ENCODE results near the gene RBPJ. TPM values are rescaled to one million over a fixed set of nuclear protein-coding genes. Genes with fewer than 3 reads are reported as not detected.

The RBPJ gene
- total and polyA plus RNA-seq, 2 donors (not counting 1 experiment from before 2014, with no cell fraction given) = 144 to 253 TPM

GRCh38 chr4:26365537-26366150, 44.8 kb downstream of the RBPJ start:
- no peaks in the 10 kb centered on the region for H3K36me3 ChIP-seq (ENCODE audit: control insufficient read depth, insufficient read depth, low read length)
- no peak overlapping the region for H2AFZ ChIP-seq (ENCODE audit: low read length)
- no peak for TF ChIP-seq EZH2 (IDR thresholded peaks at IDR 0.05; ENCODE audit: low read length, missing control alignments)
- TF ChIP-seq, protein P1, sequence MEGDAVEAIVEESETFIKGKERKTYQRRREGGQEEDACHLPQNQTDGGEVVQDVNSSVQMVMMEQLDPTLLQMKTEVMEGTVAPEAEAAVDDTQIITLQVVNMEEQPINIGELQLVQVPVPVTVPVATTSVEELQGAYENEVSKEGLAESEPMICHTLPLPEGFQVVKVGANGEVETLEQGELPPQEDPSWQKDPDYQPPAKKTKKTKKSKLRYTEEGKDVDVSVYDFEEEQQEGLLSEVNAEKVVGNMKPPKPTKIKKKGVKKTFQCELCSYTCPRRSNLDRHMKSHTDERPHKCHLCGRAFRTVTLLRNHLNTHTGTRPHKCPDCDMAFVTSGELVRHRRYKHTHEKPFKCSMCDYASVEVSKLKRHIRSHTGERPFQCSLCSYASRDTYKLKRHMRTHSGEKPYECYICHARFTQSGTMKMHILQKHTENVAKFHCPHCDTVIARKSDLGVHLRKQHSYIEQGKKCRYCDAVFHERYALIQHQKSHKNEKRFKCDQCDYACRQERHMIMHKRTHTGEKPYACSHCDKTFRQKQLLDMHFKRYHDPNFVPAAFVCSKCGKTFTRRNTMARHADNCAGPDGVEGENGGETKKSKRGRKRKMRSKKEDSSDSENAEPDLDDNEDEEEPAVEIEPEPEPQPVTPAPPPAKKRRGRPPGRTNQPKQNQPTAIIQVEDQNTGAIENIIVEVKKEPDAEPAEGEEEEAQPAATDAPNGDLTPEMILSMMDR (conservative IDR thresholded peaks at IDR 0.05 in 1 of 2, IDR thresholded peaks at IDR 0.05 in 1 of 2; ENCODE audit: low read depth in 1 of 2, low read length in 2 of 2) = no peak
- H3K4me2 ChIP-seq (ENCODE audit: extremely low read depth, insufficient read depth, low read length) = no peak overlapping the region
- H3K4me1 ChIP-seq (ENCODE audit: control insufficient read depth, extremely low read depth, insufficient read depth, low read length) = peaks cover 6% of the 10 kb centered on the region
- H3K9me3 ChIP-seq (ENCODE audit: control insufficient read depth, insufficient read depth, low read depth, low read length) = no peaks in the 10 kb centered on the region
- no peaks in the 10 kb centered on the region for H3K27me3 ChIP-seq (ENCODE audit: control insufficient read depth, insufficient read depth, low read length)
- peaks cover 95% of the 10 kb centered on the region for H3K79me2 ChIP-seq (ENCODE audit: control insufficient read depth, insufficient read depth, low read length)
- no peak overlapping the region for H3K9ac ChIP-seq (ENCODE audit: insufficient read depth, low read length)
- no peak for DNase-seq (ENCODE audit: low read depth in 2 of 2)
- H3K4me3 ChIP-seq (replicated peaks in 1 of 4; ENCODE audit: control extremely low read depth in 1 of 4, insufficient read depth in 1 of 4, low read depth in 3 of 4, low read length in 4 of 4) = no peak overlapping the region
- H4K20me1 ChIP-seq (ENCODE audit: control insufficient read depth, extremely low read depth, insufficient read depth, low read length) = no peaks in the 10 kb centered on the region
- H3K27ac ChIP-seq (ENCODE audit: insufficient read depth, low read length) = no peak overlapping the region

GRCh38 chr4:26367811-26368210, 47.0 kb downstream of the RBPJ start:
- Histone ChIP-seq H3K4me3 (replicated peaks in 1 of 4; ENCODE audit: control extremely low read depth in 1 of 4, insufficient read depth in 1 of 4, low read depth in 3 of 4, low read length in 4 of 4) (no peak overlapping the region), H3K9ac (ENCODE audit: insufficient read depth, low read length) (no peak overlapping the region), H3K79me2 (ENCODE audit: control insufficient read depth, insufficient read depth, low read length) (peaks cover 95% of the 10 kb centered on the region), H3K4me2 (ENCODE audit: extremely low read depth, insufficient read depth, low read length) (no peak overlapping the region), H3K27me3 (ENCODE audit: control insufficient read depth, insufficient read depth, low read length) (no peaks in the 10 kb centered on the region), H3K27ac (ENCODE audit: insufficient read depth, low read length) (no peak overlapping the region), H3K36me3 (ENCODE audit: control insufficient read depth, insufficient read depth, low read length) (no peaks in the 10 kb centered on the region), H2AFZ (ENCODE audit: low read length) (no peak overlapping the region), H3K9me3 (ENCODE audit: control insufficient read depth, insufficient read depth, low read depth, low read length) (no peaks in the 10 kb centered on the region), H4K20me1 (ENCODE audit: control insufficient read depth, extremely low read depth, insufficient read depth, low read length) (no peaks in the 10 kb centered on the region), H3K4me1 (ENCODE audit: control insufficient read depth, extremely low read depth, insufficient read depth, low read length) (peaks cover 13% of the 10 kb centered on the region)
- no peak for DNase-seq (ENCODE audit: low read depth in 2 of 2)
- TF ChIP-seq, protein P1 (conservative IDR thresholded peaks at IDR 0.05 in 1 of 2, IDR thresholded peaks at IDR 0.05 in 1 of 2; ENCODE audit: low read depth in 1 of 2, low read length in 2 of 2) = no peak
- no peak for TF ChIP-seq EZH2 (IDR thresholded peaks at IDR 0.05; ENCODE audit: low read length, missing control alignments)

- TF ChIP-seq EZH2 (IDR thresholded peaks at IDR 0.05; ENCODE audit: low read length, missing control alignments) = no peak
- TF ChIP-seq, protein P1 (conservative IDR thresholded peaks at IDR 0.05 in 1 of 2, IDR thresholded peaks at IDR 0.05 in 1 of 2; ENCODE audit: low read depth in 1 of 2, low read length in 2 of 2) = no peak
- Histone ChIP-seq H3K9ac (ENCODE audit: insufficient read depth, low read length) (no peak overlapping the region), H3K27me3 (ENCODE audit: control insufficient read depth, insufficient read depth, low read length) (no peaks in the 10 kb centered on the region), H3K4me2 (ENCODE audit: extremely low read depth, insufficient read depth, low read length) (no peak overlapping the region), H3K4me3 (replicated peaks in 1 of 4; ENCODE audit: control extremely low read depth in 1 of 4, insufficient read depth in 1 of 4, low read depth in 3 of 4, low read length in 4 of 4) (no peak overlapping the region), H3K27ac (ENCODE audit: insufficient read depth, low read length) (no peak overlapping the region), H3K9me3 (ENCODE audit: control insufficient read depth, insufficient read depth, low read depth, low read length) (no peaks in the 10 kb centered on the region), H2AFZ (ENCODE audit: low read length) (no peak overlapping the region), H3K79me2 (ENCODE audit: control insufficient read depth, insufficient read depth, low read length) (peaks cover 94% of the 10 kb centered on the region), H4K20me1 (ENCODE audit: control insufficient read depth, extremely low read depth, insufficient read depth, low read length) (no peaks in the 10 kb centered on the region), H3K36me3 (ENCODE audit: control insufficient read depth, insufficient read depth, low read length) (no peaks in the 10 kb centered on the region), H3K4me1 (ENCODE audit: control insufficient read depth, extremely low read depth, insufficient read depth, low read length) (peaks cover 13% of the 10 kb centered on the region)
- DNase-seq (ENCODE audit: low read depth in 2 of 2) = no peak
These were observed 47.9 kb downstream of the RBPJ start for GRCh38 chr4:26368685-26369084.
